ENCODE data around the gene POLR3A. TPM values are rescaled to one million over a fixed set of nuclear protein-coding genes. Genes with fewer than 3 reads are reported as not detected.

POLR3A gene
- total and polyA plus RNA-seq, 2 of the 13 experiments (the other 11 are each of a cell fraction or from before 2014, with no cell fraction given) = 13.6 to 19.2 TPM

- TF ChIP-seq JUN (CRISPR knock-in tag; IDR thresholded peaks at IDR 0.05) (no peak), NCOR1 (IDR thresholded peaks at IDR 0.05; ENCODE audit: borderline replicate concordance, low read length) (no peak), ZFP90 (CRISPR knock-in tag; IDR thresholded peaks at IDR 0.05; ENCODE audit: borderline replicate concordance) (peak; percentile 50; the same call in 1 of the 2 replicates), ZNF800 (CRISPR knock-in tag; IDR thresholded peaks at IDR 0.05) (0 out of 2 replicates have a peak, but pooled peaks have one; percentile 33), ZMYM4 (CRISPR knock-in tag; IDR thresholded peaks at IDR 0.05) (peak; percentile 27; the same call in 1 of the 2 replicates)
These were observed 103.3 kb downstream of the POLR3A start (continued) for GRCh38 chr10:77925795-77926565.

- CTCF ChIA-PET (ENCODE audit: low intra/inter-chr PET ratio, low total read pairs) = interaction anchor here (1.8 kb wide), 1 partner anchor 79 kb away, joined by 5 read pairs; no protein-coding TSS in a partner anchor
- Histone ChIP-seq H3K9me3 (ENCODE audit: low read length) (no peaks in the 10 kb centered on the region), H3K79me2 (ENCODE audit: insufficient read depth, low read length) (peaks cover 56% of the 10 kb centered on the region), H3K27me3 (ENCODE audit: control insufficient read depth in 1 of 2, insufficient read depth in 2 of 2, low read length in 2 of 2) (no peaks in the 10 kb centered on the region), H4K20me1 (ENCODE audit: insufficient read depth, low read length) (peaks cover 6% of the 10 kb centered on the region), H3K9ac (ENCODE audit: insufficient read depth, low read depth, low read length) (peak overlapping the region; percentile 76), H3K4me3 (replicated peaks in 1 of 3; ENCODE audit: insufficient read depth in 1 of 3, low read depth in 2 of 3, low read length in 3 of 3) (peak overlapping the region; percentile 73 to 92 (median 89)), H3K4me1 (ENCODE audit: insufficient read depth, low read length) (peaks cover 67% of the 10 kb centered on the region), H3K36me3 (replicated peaks in 1 of 2; ENCODE audit: control insufficient read depth in 1 of 2, insufficient read depth in 2 of 2, low read length in 2 of 2) (no peaks in the 10 kb centered on the region; a peak in 1 of 5 replicates), H3K4me2 (ENCODE audit: low read depth, low read length) (peak overlapping the region; percentile 87), H3K27ac (ENCODE audit: extremely low read length, insufficient read depth, low read length) (no peak overlapping the region), H2AFZ (ENCODE audit: low read length) (no peak overlapping the region)
- WGBS (ENCODE audit: low lambda C conversion rate) = 20% methylated on average over 7 of the region's 7 CpGs
- FAIRE-seq (peak; percentile 4), DNase-seq (ENCODE audit: low spot score) (no peak), ATAC-seq (peak; percentile 22)
- intact Hi-C loops (cut with micrococcal nuclease; ENCODE audit: unreplicated experiment) (loop anchor here (5.0 kb wide), 2 partner anchors 47 to 78 kb away; no protein-coding TSS in a partner anchor), in situ Hi-C loops (cut with HindIII; ENCODE audit: extremely low pct_ligation_motif_present, low pct_unique_long_range_greater_than_20kb) (no loop called here)
- POLR2A ChIA-PET = interaction anchor here (1.6 to 2.9 kb wide), 4 partner anchors 14 to 64 kb away, joined by 6 to 10 read pairs (median 8); no protein-coding TSS in a partner anchor
- BruUV-seq (replicated peaks) = no TSS peak
- no peak for TF ChIP-seq LCORL (IDR thresholded peaks at IDR 0.05)
- TF ChIP-seq LCORL (CRISPR knock-in tag; IDR thresholded peaks at IDR 0.05) = 0 out of 2 replicates have a peak, but pooled peaks have one; percentile 14
- no peak for TF ChIP-seq ZNF619 (CRISPR knock-in tag; IDR thresholded peaks at IDR 0.05)
- TF ChIP-seq HNRNPK (IDR thresholded peaks at IDR 0.05; ENCODE audit: low read depth, low read length, poor library complexity, severe bottlenecking) = no peak
- TF ChIP-seq ZFP1 (CRISPR knock-in tag; IDR thresholded peaks at IDR 0.05) = no peak
- no peak for TF ChIP-seq PHF20 (CRISPR knock-in tag; IDR thresholded peaks at IDR 0.05)
- no peak for TF ChIP-seq DMAP1 (CRISPR knock-in tag; IDR thresholded peaks at IDR 0.05)
- no peak for TF ChIP-seq IKZF1 (IDR thresholded peaks at IDR 0.05)
- no peak for TF ChIP-seq ZNF441 (CRISPR knock-in tag; IDR thresholded peaks at IDR 0.05; ENCODE audit: borderline replicate concordance)
- no peak for TF ChIP-seq ZFY (CRISPR knock-in tag; IDR thresholded peaks at IDR 0.05)
- TF ChIP-seq ZBTB3 (CRISPR knock-in tag; IDR thresholded peaks at IDR 0.05; ENCODE audit: borderline replicate concordance, low read depth) = no peak
- no peak for TF ChIP-seq BCL3 (CRISPR knock-in tag; IDR thresholded peaks at IDR 0.05)
- peak; percentile 32; the same call in 1 of the 2 replicates for TF ChIP-seq HDAC2 (CRISPR knock-in tag; IDR thresholded peaks at IDR 0.05)
- 0 out of 2 replicates have a peak, but pooled peaks have one; percentile 48 for TF ChIP-seq ZNF121 (CRISPR knock-in tag; IDR thresholded peaks at IDR 0.05)
- TF ChIP-seq ZNF709 (CRISPR knock-in tag; IDR thresholded peaks at IDR 0.05) = no peak
- no peak for TF ChIP-seq ZSCAN31 (CRISPR knock-in tag; IDR thresholded peaks at IDR 0.05; ENCODE audit: low read depth)
- TF ChIP-seq DNMT1 (CRISPR knock-in tag; IDR thresholded peaks at IDR 0.05) = no peak
- peak; percentile 85 for TF ChIP-seq ZNF143 (CRISPR knock-in tag; IDR thresholded peaks at IDR 0.05)
These were observed 103.9 kb downstream of the POLR3A start for GRCh38 chr10:77925410-77925794.
